CD1c-positive myeloid dendritic cell (primary cell): ENCODE measurements around the gene DPY19L2.
"Not testable (repeated sequence)": the region's sequence is repeated elsewhere in the genome, so short reads cannot be mapped to it uniquely, and the experiment has no call there.

Source experiments
- DNase-seq: peaks from one replicate; pipeline ENCODE4 v3.0.0-alpha.2; 2016; ENCODE audit errors: extremely low spot score

DPY19L2 gene

GRCh38 chr12:63663005-63663404 lies 5.3 kb downstream of the DPY19L2 start:
- DNase-seq, result not testable (repeated sequence)

GRCh38 chr12:63658501-63658900 lies 9.8 kb downstream of the DPY19L2 start:
- not testable (repeated sequence) for DNase-seq

- DNase-seq, result not testable (repeated sequence)
Observed at GRCh38 chr12:63656407-63656806, 11.9 kb downstream of the DPY19L2 start.

GRCh38 chr12:63655543-63656257 lies 12.6 kb downstream of the DPY19L2 start:
- DNase-seq, result not testable (repeated sequence)

GRCh38 chr12:63654481-63654880 lies 13.8 kb downstream of the DPY19L2 start:
- not testable (repeated sequence) for DNase-seq

- DNase-seq, result not testable (repeated sequence)
Observed at GRCh38 chr12:63649517-63649916, 18.8 kb downstream of the DPY19L2 start.

GRCh38 chr12:63643381-63644140 lies 24.7 kb downstream of the DPY19L2 start:
- DNase-seq, result not testable (repeated sequence)

- not testable (repeated sequence) for DNase-seq
Observed at GRCh38 chr12:63624258-63624657, 44.0 kb downstream of the DPY19L2 start.

- DNase-seq, result not testable (repeated sequence)
Observed at GRCh38 chr12:63615544-63615943, 52.7 kb downstream of the DPY19L2 start.

GRCh38 chr12:63611285-63611684 lies 57.0 kb downstream of the DPY19L2 start:
- DNase-seq, result not testable (repeated sequence)

- DNase-seq, result not testable (repeated sequence)
Observed at GRCh38 chr12:63609281-63609680, 59.0 kb downstream of the DPY19L2 start.

GRCh38 chr12:63604985-63605384 lies 63.3 kb downstream of the DPY19L2 start:
- DNase-seq, result not testable (repeated sequence)

- not testable (repeated sequence) for DNase-seq
Observed at GRCh38 chr12:63594828-63595227, 73.5 kb downstream of the DPY19L2 start.

- DNase-seq, result not testable (repeated sequence)
Observed at GRCh38 chr12:63584426-63584825, 83.9 kb downstream of the DPY19L2 start.

- DNase-seq, result not testable (repeated sequence)
Observed at GRCh38 chr12:63583289-63583688, 85.0 kb downstream of the DPY19L2 start.

GRCh38 chr12:63577631-63578030 lies 90.7 kb downstream of the DPY19L2 start:
- not testable (repeated sequence) for DNase-seq

GRCh38 chr12:63572038-63572437 lies 96.3 kb downstream of the DPY19L2 start:
- not testable (repeated sequence) for DNase-seq

- DNase-seq, result not testable (repeated sequence)
Observed at GRCh38 chr12:63558445-63558844, 109.8 kb downstream of the DPY19L2 start.

- DNase-seq, result not testable (repeated sequence)
Observed at GRCh38 chr12:63551397-63551796, 116.9 kb downstream of the DPY19L2 start.

- DNase-seq, result not testable (repeated sequence)
Observed at GRCh38 chr12:63549034-63549433, 119.3 kb downstream of the DPY19L2 start.

- not testable (repeated sequence) for DNase-seq
Observed at GRCh38 chr12:63545298-63545916, 122.9 kb downstream of the DPY19L2 start.

GRCh38 chr12:63538656-63539055 lies 129.6 kb downstream of the DPY19L2 start:
- DNase-seq, result not testable (repeated sequence)
